Sigmoid colon (tissue), 7 donors: ENCODE data around the gene ALS2CL. TPM values are rescaled to one million over a fixed set of nuclear protein-coding genes. Genes with fewer than 3 reads are reported as not detected.

Experiments used
- DNase-seq: peaks from one replicate; pipeline ENCODE4 v3.0.0-alpha.2; 2019
- H3K27ac ChIP-seq, 4 donors: fragments of 200-600 bp; sonication (generic); one replicate each; pipeline ENCODE4 v1.5.1; 2016 to 2019; ENCODE audit warnings: mild to moderate bottlenecking in 1 of 4
- H3K27me3 ChIP-seq, 3 donors: fragments of 200-600 bp; sonication (generic); one replicate each; pipeline ENCODE4 v1.5.1; 2019; ENCODE audit warnings: mild to moderate bottlenecking in 1 of 3
- H3K36me3 ChIP-seq, 4 donors: fragments of 200-600 bp; sonication (generic); one replicate each; pipeline ENCODE4 v1.5.1; 2016 to 2019
- H3K4me1 ChIP-seq, 4 donors: fragments of 200-600 bp; sonication (generic); one replicate each; pipeline ENCODE4 v1.5.1; 2017 to 2019
- H3K4me3 ChIP-seq, 4 donors: fragments of 200-600 bp; sonication (generic); one replicate each; pipeline ENCODE4 v1.5.1; 2017 to 2019; ENCODE audit warnings: mild to moderate bottlenecking in 2 of 4, moderate library complexity in 1 of 4
- H3K9me3 ChIP-seq, 4 donors: fragments of 200-600 bp in 3 of 4; sonication (generic) in 3 of 4; one replicate each; pipeline versions ENCODE4 v1.5.1 to v1.6.1; 2013 to 2019
- EP300 ChIP-seq, 4 donors: sonication (generic); formaldehyde crosslinking; IDR thresholded peaks; one replicate each; pipeline ENCODE4 v1.6.1; 2017; ENCODE audit warnings: antibody characterized with exemption in 4 of 4
- POLR2A ChIP-seq, 2 donors: fragments of 450-650 bp; IDR thresholded peaks; one replicate each; pipeline ENCODE4 v1.6.1; 2016; ENCODE audit warnings: antibody characterized with exemption in 2 of 2, mild to moderate bottlenecking in 2 of 2, moderate library complexity in 2 of 2
- POLR2AphosphoS5 ChIP-seq, 4 donors: sonication (generic); formaldehyde crosslinking; IDR thresholded peaks; one replicate each; pipeline ENCODE4 v1.6.1; 2017; ENCODE audit warnings: antibody characterized with exemption in 4 of 4
- WGBS, 2 donors: extraction: QIAGEN DNeasy Blood & Tissue Kit; methylation state at CpG; one replicate each; pipeline ENCODE4 v1.1.7; 2013; 5-methylcytosine and 5-hydroxymethylcytosine counted together
- intact Hi-C: fragments of 100-400 bp; cut with DNase I; formaldehyde crosslinking; loops from one replicate; pipeline ENCODE4 v1.15.1; 2023
- polyA plus RNA-seq, 3 donors: library from polyadenylated mRNA; stranded (reverse); fragments of 200-250 nt; gene quantifications; one replicate each; pipeline ENCODE4 v1.2.3, GENCODE V29; 2013
- small RNA-seq, 3 donors: library from RNA; depleted of rRNA; stranded (forward); fragments of <200 nt; gene quantifications; one replicate each; pipeline ENCODE3, GENCODE V24; 2016
- total RNA-seq, 4 donors: library from RNA; depleted of rRNA; stranded (reverse); fragments of >200 nt; gene quantifications; one replicate each; pipeline ENCODE4 v1.1.0, GENCODE V29; 2016
- TF ChIP-seq, protein P1 (sequence below), 4 experiments: fragments of 450-650 bp in 3 of 4; fragments of 200-600 bp in 1 of 4; IDR thresholded peaks; one replicate each; pipeline ENCODE4 v1.5.1; 2016 to 2019; ENCODE audit warnings: antibody characterized with exemption in 4 of 4, mild to moderate bottlenecking in 3 of 4, moderate library complexity in 2 of 4
- donor health status: healthy with polysubstance abuse.
- donor health status: Bipolar disorder and iron deficiency.
- donor health status: healthy.

The ALS2CL gene
- total and polyA plus RNA-seq, 7 donors: 3.9 to 35.0 (median 5.4) TPM

DNA sequence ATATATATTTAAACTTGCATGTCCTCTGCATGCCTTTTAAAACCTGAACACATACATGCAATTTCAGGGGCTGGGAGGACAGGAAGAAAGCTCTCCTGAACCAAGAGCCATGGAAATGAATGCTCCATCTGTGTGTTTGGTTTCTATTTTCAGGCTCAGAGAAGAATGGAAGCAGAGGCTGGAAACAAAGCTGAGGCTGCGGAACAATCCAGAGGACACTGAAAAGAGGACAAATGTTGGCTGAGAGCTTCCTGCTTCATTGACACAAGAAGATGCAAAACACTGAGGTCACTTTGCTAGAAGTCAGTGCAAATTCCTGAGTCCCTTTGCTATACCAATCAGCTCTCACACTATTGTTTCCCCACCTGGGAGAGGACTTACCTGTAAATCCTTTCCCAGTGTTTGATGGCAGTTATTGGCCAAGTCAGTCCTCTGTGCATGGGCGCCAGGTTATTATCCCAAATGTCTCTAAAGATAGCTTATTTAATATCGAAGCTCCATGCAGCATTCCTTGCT, 68.4 kb downstream of the ALS2CL start:
- Histone ChIP-seq H3K4me3 (no peak overlapping the region), H3K27me3 (no peaks in the 10 kb centered on the region), H3K27ac (no peak overlapping the region), H3K4me1 (peaks cover 0 to 10% (median 10%) of the 10 kb centered on the region in 4 donors), H3K9me3 (no peaks in the 10 kb centered on the region), H3K36me3 (no peaks in the 10 kb centered on the region)
- intact Hi-C loops: no loop called here
- TF ChIP-seq EP300 (IDR thresholded peaks at IDR 0.05) (no peak), POLR2AphosphoS5 (IDR thresholded peaks at IDR 0.05) (no peak), POLR2A (IDR thresholded peaks at IDR 0.05) (no peak)
- TF ChIP-seq, protein P1, sequence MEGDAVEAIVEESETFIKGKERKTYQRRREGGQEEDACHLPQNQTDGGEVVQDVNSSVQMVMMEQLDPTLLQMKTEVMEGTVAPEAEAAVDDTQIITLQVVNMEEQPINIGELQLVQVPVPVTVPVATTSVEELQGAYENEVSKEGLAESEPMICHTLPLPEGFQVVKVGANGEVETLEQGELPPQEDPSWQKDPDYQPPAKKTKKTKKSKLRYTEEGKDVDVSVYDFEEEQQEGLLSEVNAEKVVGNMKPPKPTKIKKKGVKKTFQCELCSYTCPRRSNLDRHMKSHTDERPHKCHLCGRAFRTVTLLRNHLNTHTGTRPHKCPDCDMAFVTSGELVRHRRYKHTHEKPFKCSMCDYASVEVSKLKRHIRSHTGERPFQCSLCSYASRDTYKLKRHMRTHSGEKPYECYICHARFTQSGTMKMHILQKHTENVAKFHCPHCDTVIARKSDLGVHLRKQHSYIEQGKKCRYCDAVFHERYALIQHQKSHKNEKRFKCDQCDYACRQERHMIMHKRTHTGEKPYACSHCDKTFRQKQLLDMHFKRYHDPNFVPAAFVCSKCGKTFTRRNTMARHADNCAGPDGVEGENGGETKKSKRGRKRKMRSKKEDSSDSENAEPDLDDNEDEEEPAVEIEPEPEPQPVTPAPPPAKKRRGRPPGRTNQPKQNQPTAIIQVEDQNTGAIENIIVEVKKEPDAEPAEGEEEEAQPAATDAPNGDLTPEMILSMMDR (IDR thresholded peaks at IDR 0.05): no peak
- whole genome bisulfite sequencing, 2 donors: 72 to 85% methylated on average over 3 of the region's 3 CpGs
- DNase-seq: no peak

DNA sequence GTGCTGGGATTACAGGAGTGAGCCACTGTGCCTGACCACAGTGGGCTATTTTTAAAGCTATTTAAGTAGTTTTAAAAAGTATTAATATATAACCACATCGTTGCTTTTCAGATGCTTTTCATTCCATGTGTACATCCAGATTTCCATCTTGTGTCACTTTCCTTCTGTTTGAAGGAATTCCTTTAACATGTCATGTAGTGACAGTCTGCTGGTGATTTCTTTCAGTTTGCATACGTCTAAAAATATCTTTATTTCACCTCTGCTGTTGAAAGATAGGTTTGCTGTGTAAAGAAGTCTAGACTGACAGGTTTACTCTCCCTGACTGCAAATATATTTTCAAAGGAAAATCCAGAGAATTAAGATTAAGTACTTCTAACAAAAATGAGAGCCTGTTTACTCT, 68.9 kb downstream of the ALS2CL start:
- Histone ChIP-seq H3K4me1 (peaks cover 0 to 7% (median 6%) of the 10 kb centered on the region in 4 donors), H3K4me3 (no peak overlapping the region), H3K9me3 (no peaks in the 10 kb centered on the region), H3K27me3 (no peaks in the 10 kb centered on the region), H3K36me3 (no peaks in the 10 kb centered on the region), H3K27ac (no peak overlapping the region)
- TF ChIP-seq POLR2A (IDR thresholded peaks at IDR 0.05) (no peak), POLR2AphosphoS5 (IDR thresholded peaks at IDR 0.05) (no peak), EP300 (IDR thresholded peaks at IDR 0.05) (no peak)
- TF ChIP-seq, protein P1 (IDR thresholded peaks at IDR 0.05): no peak
- WGBS, 2 donors: 55 to 77% methylated on average over 2 of the region's 2 CpGs
- no peak for DNase-seq
- intact Hi-C loops: no loop called here

DNA sequence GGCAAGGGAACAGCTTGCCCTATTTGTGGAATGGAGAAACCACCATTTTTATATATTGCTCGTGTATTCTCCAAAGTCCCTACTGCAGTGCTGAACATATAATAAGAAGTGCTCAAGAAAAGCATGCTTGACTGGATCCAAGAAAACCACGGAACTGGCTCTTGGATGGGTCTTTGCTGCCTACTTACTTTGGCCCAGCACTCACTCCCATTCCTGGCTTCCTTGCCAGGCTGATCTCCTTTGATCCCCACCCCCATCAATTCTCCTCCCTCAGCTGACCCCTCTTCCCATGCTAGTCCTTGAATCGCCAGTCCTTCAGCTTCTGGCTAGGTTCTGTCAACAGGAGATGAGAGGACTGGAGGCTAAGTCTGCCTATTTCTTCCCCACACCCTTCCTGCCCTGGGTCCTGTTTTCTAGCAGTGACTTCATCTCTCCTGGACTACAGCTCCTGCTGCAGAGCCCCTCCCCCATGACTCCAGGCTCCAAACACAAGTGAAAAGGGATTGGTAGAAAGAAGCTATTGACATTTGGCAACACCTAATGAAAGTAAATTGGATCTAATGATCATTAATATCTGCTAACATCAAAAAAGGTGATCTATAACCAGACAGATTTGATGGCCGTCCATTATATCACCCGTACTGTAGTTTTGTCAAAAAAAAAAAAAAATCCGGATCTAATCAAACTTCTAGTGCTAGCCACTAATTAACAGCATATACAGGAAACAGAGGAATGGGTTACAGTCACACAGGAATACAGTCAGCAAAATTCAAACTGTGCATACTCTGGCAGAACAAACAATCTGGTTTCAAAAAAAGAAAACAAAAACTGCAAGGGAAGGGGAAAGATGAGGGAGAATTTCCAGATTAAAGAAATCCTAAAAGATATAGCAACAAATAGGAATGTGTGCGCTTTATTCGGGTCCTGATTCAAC, 73.4 kb downstream of the ALS2CL start:
- Histone ChIP-seq H3K4me1 (no peaks in the 10 kb centered on the region), H3K9me3 (no peaks in the 10 kb centered on the region), H3K36me3 (no peaks in the 10 kb centered on the region), H3K4me3 (no peak overlapping the region), H3K27ac (no peak overlapping the region), H3K27me3 (peaks cover 0 to 3% (median 0%) of the 10 kb centered on the region in 3 donors)
- TF ChIP-seq POLR2AphosphoS5 (IDR thresholded peaks at IDR 0.05) (no peak), POLR2A (IDR thresholded peaks at IDR 0.05) (no peak), EP300 (IDR thresholded peaks at IDR 0.05) (no peak)
- TF ChIP-seq, protein P1 (IDR thresholded peaks at IDR 0.05): no peak
- DNase-seq: no peak
- WGBS, 2 donors: 78 to 89% methylated on average over 8 of the region's 8 CpGs
- intact Hi-C loops: no loop called here

Small RNA genes lying within 50 kb of the gene (small RNA-seq; reads per million reads assigned to genes)
- 0 reads per million in 3 donors for gene RF00591

Other genes starting within 250 kb of the ALS2CL start
- under 1 TPM in 3 of 4 donors, not detected in 1; 0.16 to 0.36 (median 0.28) TPM for gene LTF, start 228.8 kb downstream of the ALS2CL start, total RNA-seq
- gene LTF, start 228.8 kb downstream of the ALS2CL start, polyA plus RNA-seq: 10 to 100 TPM in 1 of 3 donors, 1 to 10 TPM in 1, not detected in 1; 1.2 to 38.0 TPM
- not detected for gene RTP3, start 195.7 kb downstream of the ALS2CL start, total RNA-seq
- gene RTP3, start 195.7 kb downstream of the ALS2CL start, polyA plus RNA-seq: not detected
- 10 to 100 TPM in 1 of 4 donors, 1 to 10 TPM in 3; 3.6 to 11.1 (median 5.8) TPM for gene LRRC2, start 127.4 kb downstream of the ALS2CL start, total RNA-seq
- 1 to 10 TPM in 1 of 3 donors, under 1 TPM in 2; 0.46 to 2.4 (median 0.69) TPM for gene LRRC2, start 127.4 kb downstream of the ALS2CL start, polyA plus RNA-seq
- not detected for gene FAM240A, start 81.2 kb downstream of the ALS2CL start, total RNA-seq
- gene FAM240A, start 81.2 kb downstream of the ALS2CL start, polyA plus RNA-seq: not detected
- gene TMIE, start 7.7 kb upstream of the ALS2CL start, total RNA-seq: 1 to 10 TPM in 2 of 4 donors, under 1 TPM in 1, not detected in 1; 0.81 to 1.8 (median 1.8) TPM
- under 1 TPM in 1 of 3 donors, not detected in 2; 0.63 TPM for gene TMIE, start 7.7 kb upstream of the ALS2CL start, polyA plus RNA-seq
- 1 to 10 TPM in 1 of 4 donors, under 1 TPM in 2, not detected in 1; 0.16 to 1.1 (median 0.81) TPM for gene PRSS50, start 24.2 kb upstream of the ALS2CL start, total RNA-seq
- under 1 TPM in 1 of 3 donors, not detected in 2; 0.03 TPM for gene PRSS50, start 24.2 kb upstream of the ALS2CL start, polyA plus RNA-seq
- 10 to 100 TPM in 1 of 4 donors, 1 to 10 TPM in 3; 1.5 to 10.8 (median 2.7) TPM for gene MYL3, start 169.8 kb upstream of the ALS2CL start, total RNA-seq
- gene MYL3, start 169.8 kb upstream of the ALS2CL start, polyA plus RNA-seq: 10 to 100 TPM in 1 of 3 donors, 1 to 10 TPM in 2; 2.4 to 11.8 (median 8.4) TPM
- 1 to 10 TPM; 3.6 to 9.0 (median 6.0) TPM for gene PTH1R, start 184.0 kb upstream of the ALS2CL start, total RNA-seq
- 1 to 10 TPM; 1.2 to 5.2 (median 3.6) TPM for gene PTH1R, start 184.0 kb upstream of the ALS2CL start, polyA plus RNA-seq